ENCODE measurements around the gene HSD17B8. TPM values are rescaled to one million over a fixed set of nuclear protein-coding genes. Genes with fewer than 3 reads are reported as not detected.

HSD17B8 gene
- total RNA-seq, 1 donor from 2014 or later = 3.5 TPM

GRCh38 chr6:33175436-33176069 is 28.9 kb upstream of the HSD17B8 start:
- no peak for DNase-seq (ENCODE audit: extremely low spot score, unreplicated experiment)

GRCh38 chr6:33176906-33177305 is 27.5 kb upstream of the HSD17B8 start:
- Mint-ChIP-seq H3K4me1 (ENCODE audit: unreplicated experiment) (peaks cover 27% of the 10 kb centered on the region), H3K36me3 (ENCODE audit: unreplicated experiment) (no peaks in the 10 kb centered on the region), H3K4me3 (ENCODE audit: unreplicated experiment) (no peak overlapping the region), H3K27ac (ENCODE audit: unreplicated experiment) (peak overlapping the region; percentile 83), H3K9me3 (ENCODE audit: unreplicated experiment) (no peaks in the 10 kb centered on the region), H3K27me3 (ENCODE audit: unreplicated experiment) (peaks cover 12% of the 10 kb centered on the region)
- DNase-seq (ENCODE audit: extremely low spot score, unreplicated experiment) = no peak
- TF ChIP-seq, protein P1, sequence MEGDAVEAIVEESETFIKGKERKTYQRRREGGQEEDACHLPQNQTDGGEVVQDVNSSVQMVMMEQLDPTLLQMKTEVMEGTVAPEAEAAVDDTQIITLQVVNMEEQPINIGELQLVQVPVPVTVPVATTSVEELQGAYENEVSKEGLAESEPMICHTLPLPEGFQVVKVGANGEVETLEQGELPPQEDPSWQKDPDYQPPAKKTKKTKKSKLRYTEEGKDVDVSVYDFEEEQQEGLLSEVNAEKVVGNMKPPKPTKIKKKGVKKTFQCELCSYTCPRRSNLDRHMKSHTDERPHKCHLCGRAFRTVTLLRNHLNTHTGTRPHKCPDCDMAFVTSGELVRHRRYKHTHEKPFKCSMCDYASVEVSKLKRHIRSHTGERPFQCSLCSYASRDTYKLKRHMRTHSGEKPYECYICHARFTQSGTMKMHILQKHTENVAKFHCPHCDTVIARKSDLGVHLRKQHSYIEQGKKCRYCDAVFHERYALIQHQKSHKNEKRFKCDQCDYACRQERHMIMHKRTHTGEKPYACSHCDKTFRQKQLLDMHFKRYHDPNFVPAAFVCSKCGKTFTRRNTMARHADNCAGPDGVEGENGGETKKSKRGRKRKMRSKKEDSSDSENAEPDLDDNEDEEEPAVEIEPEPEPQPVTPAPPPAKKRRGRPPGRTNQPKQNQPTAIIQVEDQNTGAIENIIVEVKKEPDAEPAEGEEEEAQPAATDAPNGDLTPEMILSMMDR (IDR thresholded peaks at IDR 0.05) = no peak

More at GRCh38 chr6:33175436-33176069, 28.9 kb upstream of the HSD17B8 start:
- H3K4me1 Mint-ChIP-seq (ENCODE audit: unreplicated experiment) = peaks cover 27% of the 10 kb centered on the region
- H3K36me3 Mint-ChIP-seq (ENCODE audit: unreplicated experiment) = no peaks in the 10 kb centered on the region
- H3K4me3 Mint-ChIP-seq (ENCODE audit: unreplicated experiment) = no peak overlapping the region
- TF ChIP-seq, protein P1 (IDR thresholded peaks at IDR 0.05) = no peak
- H3K9me3 Mint-ChIP-seq (ENCODE audit: unreplicated experiment) = no peaks in the 10 kb centered on the region
- H3K27ac Mint-ChIP-seq (ENCODE audit: unreplicated experiment) = no peak overlapping the region
- H3K27me3 Mint-ChIP-seq (ENCODE audit: unreplicated experiment) = peaks cover 12% of the 10 kb centered on the region

GRCh38 chr6:33177552-33178446 is 26.7 kb upstream of the HSD17B8 start:
- Mint-ChIP-seq H3K27me3 (ENCODE audit: unreplicated experiment) (peaks cover 9% of the 10 kb centered on the region), H3K4me1 (ENCODE audit: unreplicated experiment) (peaks cover 25% of the 10 kb centered on the region), H3K36me3 (ENCODE audit: unreplicated experiment) (no peaks in the 10 kb centered on the region), H3K27ac (ENCODE audit: unreplicated experiment) (peak overlapping the region; percentile 83), H3K9me3 (ENCODE audit: unreplicated experiment) (no peaks in the 10 kb centered on the region), H3K4me3 (ENCODE audit: unreplicated experiment) (no peak overlapping the region)
- TF ChIP-seq, protein P1 (IDR thresholded peaks at IDR 0.05) = no peak
- peak; percentile 91 for DNase-seq (ENCODE audit: extremely low spot score, unreplicated experiment)

GRCh38 chr6:33178755-33179475 is 25.5 kb upstream of the HSD17B8 start:
- H3K4me3 Mint-ChIP-seq (ENCODE audit: unreplicated experiment) = no peak overlapping the region
- H3K27me3 Mint-ChIP-seq (ENCODE audit: unreplicated experiment) = peaks cover 7% of the 10 kb centered on the region
- no peaks in the 10 kb centered on the region for H3K9me3 Mint-ChIP-seq (ENCODE audit: unreplicated experiment)
- TF ChIP-seq, protein P1 (IDR thresholded peaks at IDR 0.05) = no peak
- no peaks in the 10 kb centered on the region for H3K36me3 Mint-ChIP-seq (ENCODE audit: unreplicated experiment)
- peaks cover 25% of the 10 kb centered on the region for H3K4me1 Mint-ChIP-seq (ENCODE audit: unreplicated experiment)
- no peak for DNase-seq (ENCODE audit: extremely low spot score, unreplicated experiment)
- no peak overlapping the region for H3K27ac Mint-ChIP-seq (ENCODE audit: unreplicated experiment)
